ENCODE results near the gene TTLL5.

Gene TTLL5

DNA sequence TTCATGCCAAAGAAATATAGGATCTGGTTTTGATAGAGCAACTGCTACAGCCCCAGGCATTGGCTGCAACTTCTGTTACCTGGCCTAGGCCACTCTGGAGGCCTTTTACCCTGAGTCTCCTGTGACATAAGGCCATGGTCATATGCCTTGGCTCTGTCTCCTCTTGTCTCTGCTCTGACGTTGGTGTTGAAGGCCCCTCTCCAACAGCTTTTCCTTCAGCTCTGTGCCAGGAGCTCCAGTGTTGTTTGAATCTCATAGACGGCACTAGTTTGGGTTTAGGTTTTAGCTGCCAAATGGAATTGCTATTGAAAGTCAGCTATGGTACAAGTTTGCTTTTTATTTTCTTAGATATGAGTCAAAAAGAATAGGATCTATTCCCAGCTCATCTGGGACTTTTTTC, 41.1 kb downstream of the TTLL5 start:
- no peak for DNase-seq

- no peak for DNase-seq
Observed at GRCh38 chr14:75702616-75703261, 41.7 kb downstream of the TTLL5 start.

DNA sequence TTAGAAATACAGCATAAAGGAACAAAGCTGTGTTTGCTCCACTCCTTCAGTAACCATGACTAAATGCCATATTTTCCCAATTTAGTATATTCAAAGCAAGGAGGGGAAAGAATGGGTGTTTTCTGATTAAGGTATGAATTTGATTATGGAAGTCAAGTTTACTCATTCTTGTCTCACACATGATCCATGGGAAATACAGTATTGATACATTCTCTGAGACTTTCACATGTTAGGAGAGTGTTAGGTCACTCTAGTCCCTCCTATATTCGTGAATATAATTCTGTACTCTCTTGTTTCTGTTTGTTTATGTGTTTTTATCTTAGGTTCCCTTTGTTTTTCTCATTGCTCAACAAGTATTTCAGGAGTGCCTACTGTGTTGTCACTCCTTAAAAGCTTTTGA, 42.4 kb downstream of the TTLL5 start:
- DNase-seq, result no peak

DNA sequence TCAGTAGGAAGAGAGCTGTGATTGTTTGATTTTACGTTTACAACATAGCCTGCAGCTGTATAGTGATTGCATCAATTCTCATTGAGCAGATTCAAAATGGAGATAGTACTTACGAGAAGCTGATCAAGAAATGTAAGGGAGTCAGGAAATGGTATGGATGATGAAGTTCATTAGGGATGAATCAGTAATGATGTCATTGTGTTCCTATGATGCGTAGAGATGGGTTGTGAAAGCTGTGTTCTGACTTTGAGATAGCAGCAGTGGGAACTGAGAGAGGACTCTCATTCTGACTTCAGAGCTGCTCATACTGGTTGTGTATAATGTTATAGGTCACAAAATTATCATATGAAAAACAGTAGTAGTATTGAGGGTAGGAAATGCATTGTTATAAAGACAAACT, 44.0 kb downstream of the TTLL5 start:
- no peak for DNase-seq

- DNase-seq, result peak; percentile 84
Observed at GRCh38 chr14:75709207-75709812, 48.3 kb downstream of the TTLL5 start.

DNA sequence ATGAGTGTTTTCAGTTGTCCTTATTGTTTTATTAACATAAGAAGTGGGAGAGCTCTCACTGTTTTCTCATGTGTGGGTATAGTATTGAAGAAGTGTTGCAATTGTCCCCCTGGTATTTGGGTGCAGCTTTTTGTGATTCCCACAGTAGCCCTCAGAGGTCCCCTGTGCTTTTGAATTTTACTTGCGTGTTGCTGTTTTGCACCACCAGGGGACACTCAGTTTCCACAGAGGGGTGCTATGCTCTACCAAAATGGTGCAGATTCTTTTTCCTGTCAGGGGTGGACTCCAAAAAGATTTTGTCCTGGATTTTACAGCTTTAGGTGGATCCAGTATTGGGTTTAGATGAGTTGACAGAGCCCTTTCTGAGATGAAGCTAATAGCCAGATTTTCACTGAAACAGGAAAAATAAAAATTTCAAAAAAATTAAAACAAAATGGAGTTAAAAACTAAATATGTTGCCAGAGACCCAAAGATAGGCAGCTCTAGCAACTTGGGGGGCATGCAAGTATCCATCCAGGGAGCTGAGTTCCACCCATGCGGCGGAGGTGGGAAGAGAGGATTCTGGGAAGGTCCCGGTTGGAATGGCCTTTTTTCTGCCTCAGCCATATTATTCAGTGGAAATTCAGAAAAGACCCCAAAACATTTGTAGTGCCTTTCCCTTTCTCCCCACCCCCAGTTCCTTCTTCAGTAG, 50.2 kb downstream of the TTLL5 start:
- DNase-seq, result peak; percentile 13

DNA sequence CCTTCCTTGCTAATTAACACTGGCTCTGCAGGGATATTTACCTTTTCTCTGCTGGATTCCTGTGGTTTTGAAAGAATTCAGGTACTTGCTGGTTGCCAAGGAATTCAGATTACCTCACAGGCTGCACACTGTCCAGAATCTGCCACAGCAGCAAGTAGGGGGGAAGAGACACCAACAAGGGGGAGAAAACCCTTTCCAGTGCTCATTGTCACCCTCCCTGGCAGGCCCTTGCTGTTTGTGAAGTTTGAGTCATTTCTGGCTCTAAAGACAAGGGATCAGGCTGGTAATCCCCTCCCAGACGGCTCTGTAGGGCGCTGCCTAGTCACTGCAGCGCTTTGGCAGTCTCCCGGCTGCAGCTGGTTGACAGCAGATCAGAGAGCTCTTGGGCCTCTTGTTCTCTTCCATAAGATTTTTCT, 50.8 kb downstream of the TTLL5 start:
- peak; percentile 57 for DNase-seq

GRCh38 chr14:75714991-75715390, 53.9 kb downstream of the TTLL5 start:
- DNase-seq, result no peak

DNA sequence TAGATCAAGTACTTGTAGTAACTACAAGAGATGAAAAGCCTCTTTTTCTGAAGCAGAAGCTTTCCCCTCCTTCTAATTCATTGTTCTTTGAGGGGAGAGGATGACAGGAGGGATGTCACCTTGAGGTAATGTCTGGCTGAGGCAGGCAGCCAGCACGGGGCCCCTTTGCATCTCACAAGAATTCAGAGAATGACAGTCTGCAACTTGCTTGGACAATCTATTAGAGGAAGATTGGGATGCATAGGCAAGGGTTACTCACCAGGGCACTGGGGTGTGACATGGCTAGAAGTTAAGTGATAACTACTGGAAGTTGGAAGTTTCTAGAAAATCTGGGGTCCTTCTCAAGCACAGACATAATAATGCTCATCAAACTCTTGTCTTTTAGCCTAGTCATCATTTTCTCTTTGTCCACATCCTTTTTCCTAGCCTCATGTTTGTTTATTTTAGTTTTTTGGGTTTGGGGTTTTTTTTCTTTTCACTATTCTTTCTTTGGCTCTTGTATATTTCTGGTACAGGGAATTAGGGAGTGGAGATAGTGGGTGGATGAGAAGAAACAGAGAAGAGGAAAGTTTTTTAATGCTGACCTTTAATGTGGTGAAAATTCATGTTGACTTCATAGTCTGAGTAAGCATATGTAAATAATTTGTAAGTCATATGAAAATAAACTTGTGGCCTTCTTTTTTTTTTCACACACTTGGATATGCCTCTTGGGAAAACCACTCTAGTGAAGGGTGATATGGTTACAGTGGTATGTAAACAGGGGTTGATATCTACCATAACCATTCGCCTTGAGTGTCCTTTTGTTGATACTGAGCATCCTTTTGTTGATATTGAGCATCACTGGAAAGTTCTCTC, 55.1 kb downstream of the TTLL5 start:
- DNase-seq, result peak; percentile 22

DNA sequence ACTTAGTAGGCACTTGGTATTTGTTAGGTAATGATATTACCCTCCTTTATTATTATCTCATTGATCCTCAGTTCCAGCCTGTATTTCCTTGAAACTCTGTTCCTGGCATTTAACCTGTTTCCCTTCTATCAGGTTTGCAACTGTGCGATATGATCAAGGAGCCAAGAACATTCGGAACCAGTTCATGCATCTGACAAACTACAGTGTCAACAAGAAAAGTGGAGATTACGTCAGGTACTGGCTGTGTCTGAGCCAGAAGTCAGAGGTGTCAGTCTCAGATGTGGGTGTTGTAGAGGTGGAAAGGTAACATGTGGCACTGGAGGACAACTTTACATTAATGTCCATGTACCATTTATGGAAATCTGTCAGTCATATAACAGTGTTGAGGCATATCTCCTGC, 56.7 kb downstream of the TTLL5 start:
- DNase-seq, result no peak

DNA sequence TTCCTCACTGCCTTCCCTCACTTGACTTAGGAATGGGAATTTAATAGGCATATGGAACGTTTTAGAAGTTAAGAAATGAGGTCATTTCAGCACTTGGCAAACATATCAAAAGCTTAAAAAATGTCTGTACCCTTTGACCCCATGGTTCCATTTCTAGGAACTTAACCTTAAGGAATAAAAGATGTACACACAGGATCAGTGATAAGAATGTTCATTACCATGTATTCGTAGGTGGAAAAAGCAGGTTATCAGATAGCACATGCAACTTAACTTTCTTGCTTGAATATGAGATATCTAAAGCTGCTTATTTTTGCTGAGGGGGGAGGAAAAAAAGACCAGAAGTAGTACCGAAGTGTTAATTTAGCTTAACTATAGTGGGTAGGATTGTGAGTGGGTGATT, 57.2 kb downstream of the TTLL5 start:
- DNase-seq, result no peak

DNA sequence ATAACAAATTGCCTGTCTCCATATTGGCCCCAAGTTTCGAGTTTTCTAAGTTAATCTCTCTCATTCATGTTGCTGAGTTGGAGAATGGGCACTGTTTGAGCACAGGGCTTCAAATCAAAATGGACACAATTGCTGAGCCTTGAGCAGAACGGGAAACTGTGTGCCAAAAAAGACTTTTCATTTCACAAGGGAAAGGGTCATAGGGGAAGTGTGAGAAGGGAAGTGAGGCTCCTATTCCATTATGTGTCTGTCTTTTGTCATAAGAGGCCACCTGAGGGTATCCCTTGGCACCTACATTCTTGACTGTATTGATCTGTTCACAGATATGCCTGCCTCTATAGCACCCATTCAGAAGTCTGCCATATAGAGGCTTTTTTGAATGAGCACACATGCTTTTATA, 59.1 kb downstream of the TTLL5 start:
- DNase-seq, result no peak

DNA sequence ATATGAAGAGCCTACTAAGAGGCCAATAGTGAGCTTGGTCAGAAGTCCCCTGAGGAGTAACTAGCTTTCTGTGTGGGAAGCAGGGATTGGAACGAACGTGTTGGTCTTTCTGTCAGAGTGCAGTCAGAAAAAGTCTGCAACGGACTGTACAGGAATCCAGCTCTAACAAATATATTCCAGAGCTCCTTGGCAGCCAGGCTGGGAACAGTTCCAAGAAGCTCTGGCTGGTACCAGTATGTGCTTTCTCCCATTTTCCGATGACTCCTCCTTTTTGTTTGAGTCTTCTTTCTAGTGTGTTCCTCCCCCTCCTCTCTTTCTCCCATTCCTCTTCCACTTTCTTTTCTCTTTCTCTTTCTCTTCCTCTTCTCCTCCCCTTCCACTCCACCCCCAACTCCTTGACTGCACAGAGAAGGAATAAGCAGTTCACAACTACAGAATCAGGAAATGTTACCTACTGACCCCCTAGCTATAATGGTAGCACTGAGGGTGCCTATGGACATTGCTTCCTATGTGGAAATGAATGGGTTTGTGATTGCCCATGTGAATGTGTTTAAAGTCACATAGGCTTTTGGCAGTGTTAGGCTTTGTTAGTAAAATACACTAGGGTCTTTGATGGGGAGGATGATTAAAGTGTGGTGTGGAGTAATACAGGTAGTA, 59.9 kb downstream of the TTLL5 start:
- no peak for DNase-seq

DNA sequence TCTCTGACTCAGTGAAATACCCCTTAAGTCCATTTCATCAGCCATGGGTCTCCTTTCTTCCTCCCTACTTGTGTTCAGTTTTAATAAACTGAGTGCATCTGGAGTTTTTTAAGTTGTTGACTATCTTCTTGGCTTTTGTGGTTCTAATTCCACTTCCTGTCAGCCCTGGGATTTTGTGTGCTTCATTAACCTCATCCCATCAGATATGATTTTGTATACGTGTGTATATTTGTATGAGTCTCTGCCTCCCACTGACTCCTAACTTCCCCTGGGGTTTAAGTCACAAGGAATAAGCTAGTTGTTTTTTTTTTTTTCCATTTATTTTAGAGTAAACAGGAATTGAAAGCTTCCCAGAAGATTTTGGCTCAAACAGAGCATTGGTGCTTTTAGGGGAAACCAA, 62.7 kb downstream of the TTLL5 start:
- no peak for DNase-seq

- no peak for DNase-seq
Observed at GRCh38 chr14:75724414-75725204, 63.6 kb downstream of the TTLL5 start.

DNA sequence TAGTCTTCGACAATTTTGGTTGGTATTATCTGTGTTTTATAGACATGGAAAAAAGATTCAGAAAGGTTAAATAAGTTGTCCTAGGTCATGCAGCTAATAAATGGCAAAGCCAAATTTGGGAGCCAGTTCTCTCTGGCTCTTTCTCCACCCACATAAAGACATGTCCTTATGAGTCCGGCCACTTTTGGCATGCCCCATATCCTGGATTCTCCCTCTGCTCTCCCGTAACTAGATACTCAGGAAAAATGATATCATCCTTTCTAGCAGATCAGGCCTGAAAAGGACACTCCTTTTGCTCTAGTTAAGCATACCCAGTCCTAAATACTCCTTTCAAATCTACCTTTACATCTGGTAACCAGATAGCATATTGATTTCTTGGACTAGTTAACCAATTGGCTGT, 64.4 kb downstream of the TTLL5 start:
- DNase-seq, result no peak

- no peak for DNase-seq
Observed at GRCh38 chr14:75726321-75726720, 65.3 kb downstream of the TTLL5 start.

- DNase-seq, result no peak
Observed at GRCh38 chr14:75727124-75727523, 66.1 kb downstream of the TTLL5 start.

DNA sequence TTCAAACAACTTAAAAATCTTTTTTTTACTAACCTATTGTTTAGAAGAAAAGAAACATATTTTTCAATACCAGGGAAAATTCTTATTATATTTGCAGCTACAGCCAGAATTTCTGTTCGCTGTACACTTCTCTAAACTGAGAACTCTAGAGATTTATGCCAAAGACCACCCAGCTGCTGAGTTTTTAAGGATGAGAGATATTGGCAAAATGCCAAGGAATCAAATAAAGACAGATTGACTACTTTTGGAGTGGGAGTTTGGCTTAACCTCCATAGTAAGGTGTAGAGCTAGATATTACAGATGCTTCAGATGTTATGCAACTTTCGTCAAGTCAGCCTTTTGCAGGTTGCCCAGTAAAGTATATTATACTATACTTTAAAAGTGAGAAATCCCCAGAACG, 71.8 kb downstream of the TTLL5 start:
- no peak for DNase-seq

- no peak for DNase-seq
Observed at GRCh38 chr14:75734854-75735253, 73.8 kb downstream of the TTLL5 start.

- DNase-seq, result no peak
Observed at GRCh38 chr14:75736845-75737485, 75.9 kb downstream of the TTLL5 start.

- no peak for DNase-seq
Observed at GRCh38 chr14:75738192-75738591, 77.1 kb downstream of the TTLL5 start.
